Measurements from ENCODE around the gene RHOU.

DNA sequence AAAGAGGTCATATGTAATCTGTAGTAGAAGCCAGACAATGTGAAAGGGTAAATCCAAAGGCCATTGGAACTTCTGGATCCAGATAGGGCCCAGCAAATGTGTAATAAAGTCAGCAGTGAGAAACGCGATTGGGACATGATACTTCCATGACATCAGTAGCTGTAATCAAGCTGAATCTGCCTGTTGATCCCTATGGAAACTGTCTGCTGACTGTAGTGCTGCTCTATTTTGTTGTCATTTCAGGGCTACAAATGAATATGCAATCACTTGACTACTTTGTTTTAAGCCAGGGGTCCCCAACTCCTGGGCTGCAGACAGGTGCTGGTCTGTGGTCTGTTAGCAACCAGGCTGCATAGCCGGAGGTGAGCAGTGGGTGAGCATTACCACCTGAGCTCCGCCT is 46.0 kb upstream of the RHOU start:
- TF ChIP-seq, protein P1, sequence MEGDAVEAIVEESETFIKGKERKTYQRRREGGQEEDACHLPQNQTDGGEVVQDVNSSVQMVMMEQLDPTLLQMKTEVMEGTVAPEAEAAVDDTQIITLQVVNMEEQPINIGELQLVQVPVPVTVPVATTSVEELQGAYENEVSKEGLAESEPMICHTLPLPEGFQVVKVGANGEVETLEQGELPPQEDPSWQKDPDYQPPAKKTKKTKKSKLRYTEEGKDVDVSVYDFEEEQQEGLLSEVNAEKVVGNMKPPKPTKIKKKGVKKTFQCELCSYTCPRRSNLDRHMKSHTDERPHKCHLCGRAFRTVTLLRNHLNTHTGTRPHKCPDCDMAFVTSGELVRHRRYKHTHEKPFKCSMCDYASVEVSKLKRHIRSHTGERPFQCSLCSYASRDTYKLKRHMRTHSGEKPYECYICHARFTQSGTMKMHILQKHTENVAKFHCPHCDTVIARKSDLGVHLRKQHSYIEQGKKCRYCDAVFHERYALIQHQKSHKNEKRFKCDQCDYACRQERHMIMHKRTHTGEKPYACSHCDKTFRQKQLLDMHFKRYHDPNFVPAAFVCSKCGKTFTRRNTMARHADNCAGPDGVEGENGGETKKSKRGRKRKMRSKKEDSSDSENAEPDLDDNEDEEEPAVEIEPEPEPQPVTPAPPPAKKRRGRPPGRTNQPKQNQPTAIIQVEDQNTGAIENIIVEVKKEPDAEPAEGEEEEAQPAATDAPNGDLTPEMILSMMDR (IDR thresholded peaks at IDR 0.05) = no peak
- TF ChIP-seq ZFX (IDR thresholded peaks at IDR 0.05; ENCODE audit: borderline replicate concordance) = no peak

Data from 22Rv1 (cell line).